Mucosa of rectum (tissue), 2 donors: ENCODE data around the gene TARP.
"Not testable (repeated sequence)": the region's sequence is repeated elsewhere in the genome, so short reads cannot be mapped to it uniquely, and the experiment has no call there.

Experiments used
- H3K27ac ChIP-seq, 2 donors: one replicate each; pipeline ENCODE4 v1.7.0; 2013; ENCODE audit warnings: inconsistent platforms in 2 of 2, low read depth in 2 of 2, low read length in 2 of 2
- H3K27me3 ChIP-seq, 2 donors: one replicate each; pipeline ENCODE4 v1.7.0; 2013; ENCODE audit warnings: low read length in 2 of 2; ENCODE audit not compliant: control insufficient read depth in 2 of 2, insufficient read depth in 2 of 2
- H3K36me3 ChIP-seq, 2 donors: one replicate each; pipeline ENCODE4 v1.7.0; 2013; ENCODE audit warnings: low read length in 2 of 2; ENCODE audit not compliant: control insufficient read depth in 2 of 2, insufficient read depth in 2 of 2
- H3K4me1 ChIP-seq, 2 donors: one replicate each; pipeline ENCODE4 v1.7.0; 2013; ENCODE audit warnings: low read length in 2 of 2, mild to moderate bottlenecking in 1 of 2; ENCODE audit not compliant: control insufficient read depth in 2 of 2, insufficient read depth in 2 of 2
- H3K4me3 ChIP-seq, 2 donors: one replicate each; pipeline ENCODE4 v1.7.0; 2013; ENCODE audit warnings: low read length in 2 of 2
- H3K9ac ChIP-seq, 2 donors: one replicate each; pipeline ENCODE4 v1.7.0; 2013; ENCODE audit warnings: low read length in 2 of 2, low read depth in 1 of 2, mild to moderate bottlenecking in 1 of 2
- H3K9me3 ChIP-seq, 2 donors: one replicate each; pipeline ENCODE4 v1.7.0; 2013; ENCODE audit warnings: low read length in 2 of 2; ENCODE audit not compliant: control insufficient read depth in 2 of 2
- donor health status: healthy.
- donor health status: Normal muscosa, but diverticular disease.

The TARP gene

DNA sequence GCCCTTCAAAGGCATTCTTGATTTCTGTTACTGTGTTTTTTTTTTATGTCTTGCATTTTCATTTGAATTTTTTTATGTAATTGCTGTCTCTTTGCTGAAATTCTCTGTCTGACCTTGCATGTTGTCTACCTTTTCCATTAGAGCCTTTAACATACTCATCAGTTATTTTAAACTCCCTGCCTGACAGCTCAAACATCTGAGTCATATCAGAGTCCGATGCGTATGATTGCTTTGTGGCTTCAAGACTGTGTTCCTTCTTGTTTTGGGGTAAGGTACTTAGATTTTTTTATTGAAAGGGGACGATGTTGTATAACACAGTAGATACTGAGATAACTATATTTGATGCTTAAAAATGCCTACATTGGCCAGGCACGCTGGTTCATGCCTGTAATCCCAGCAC is 9.7 kb upstream of the TARP start:
- H3K4me1 ChIP-seq, result no peaks in the 10 kb centered on the region
- H3K27me3 ChIP-seq, result no peaks in the 10 kb centered on the region
- H3K9ac ChIP-seq, result no peak overlapping the region
- H3K9me3 ChIP-seq, result no peaks in the 10 kb centered on the region
- no peaks in the 10 kb centered on the region for H3K36me3 ChIP-seq
- no peak overlapping the region for H3K27ac ChIP-seq
- H3K4me3 ChIP-seq, result no peak overlapping the region

DNA sequence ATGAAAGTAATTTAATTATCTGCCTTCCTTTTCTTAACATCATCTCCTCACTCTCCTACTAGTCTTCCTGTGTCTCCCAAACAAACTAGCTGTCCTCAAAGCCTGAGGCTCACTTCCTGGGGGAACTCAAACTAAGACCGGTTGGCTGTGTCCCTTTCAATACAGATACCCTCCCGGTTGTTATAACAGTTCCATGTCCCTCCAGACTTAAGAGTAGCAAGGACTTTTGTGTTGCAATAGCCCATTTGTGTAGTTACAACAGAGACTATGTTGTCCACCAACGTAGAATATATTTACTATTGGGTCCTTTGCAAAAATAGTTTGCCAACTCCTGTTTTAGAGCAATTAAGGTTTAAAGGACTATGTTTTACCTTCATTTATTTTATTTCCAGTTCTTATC is 8.6 kb upstream of the TARP start:
- H3K36me3 ChIP-seq, result no peaks in the 10 kb centered on the region
- no peak overlapping the region for H3K27ac ChIP-seq
- no peaks in the 10 kb centered on the region for H3K27me3 ChIP-seq
- no peaks in the 10 kb centered on the region for H3K4me1 ChIP-seq
- no peaks in the 10 kb centered on the region for H3K9me3 ChIP-seq
- no peak overlapping the region for H3K4me3 ChIP-seq
- H3K9ac ChIP-seq, result no peak overlapping the region

DNA sequence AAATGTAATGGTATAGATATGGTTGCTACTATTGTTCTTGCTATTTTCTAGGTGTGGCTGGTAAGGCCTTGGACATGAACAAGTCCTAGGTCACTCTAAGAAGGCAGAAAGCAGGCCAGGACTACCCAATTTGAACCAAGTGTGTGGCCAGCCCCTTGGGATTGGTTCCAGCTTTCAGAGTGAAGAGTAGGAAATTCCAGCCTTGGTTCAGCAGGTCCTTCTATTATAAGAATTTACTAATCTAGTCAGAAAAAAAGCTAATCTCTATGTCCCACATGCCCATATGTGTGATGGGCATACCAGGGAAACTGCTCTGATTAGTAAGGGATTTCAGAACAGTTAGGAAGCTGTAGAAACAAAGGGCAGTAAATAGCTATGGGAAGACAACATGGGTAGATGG is 7.8 kb upstream of the TARP start:
- no peaks in the 10 kb centered on the region for H3K4me1 ChIP-seq
- no peaks in the 10 kb centered on the region for H3K27me3 ChIP-seq
- H3K4me3 ChIP-seq, result no peak overlapping the region
- H3K9me3 ChIP-seq, result no peaks in the 10 kb centered on the region
- no peaks in the 10 kb centered on the region for H3K36me3 ChIP-seq
- no peak overlapping the region for H3K27ac ChIP-seq
- H3K9ac ChIP-seq, result no peak overlapping the region

DNA sequence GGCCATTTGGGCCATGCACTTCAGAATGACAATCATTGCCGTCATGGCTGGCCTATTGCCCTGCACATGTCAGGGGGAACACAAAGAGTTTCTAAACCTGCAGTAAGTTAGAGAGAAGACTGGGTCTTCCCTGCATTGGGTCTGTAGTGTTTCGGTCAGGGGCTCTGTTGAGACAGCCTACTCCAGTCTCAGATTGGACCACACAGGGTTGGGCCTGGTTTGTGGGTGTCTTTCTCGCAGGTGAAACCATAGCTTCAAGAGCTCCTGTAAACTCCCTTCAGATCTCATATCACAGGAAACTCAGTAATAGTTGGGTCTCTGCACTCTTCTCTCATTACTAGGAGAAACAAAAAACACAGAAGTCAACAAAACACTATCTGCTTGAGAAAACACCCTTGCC is 7.3 kb upstream of the TARP start:
- H3K4me3 ChIP-seq, result no peak overlapping the region
- H3K9ac ChIP-seq, result no peak overlapping the region
- no peaks in the 10 kb centered on the region for H3K36me3 ChIP-seq
- H3K9me3 ChIP-seq, result no peaks in the 10 kb centered on the region
- no peak overlapping the region for H3K27ac ChIP-seq
- no peaks in the 10 kb centered on the region for H3K4me1 ChIP-seq
- H3K27me3 ChIP-seq, result no peaks in the 10 kb centered on the region

DNA sequence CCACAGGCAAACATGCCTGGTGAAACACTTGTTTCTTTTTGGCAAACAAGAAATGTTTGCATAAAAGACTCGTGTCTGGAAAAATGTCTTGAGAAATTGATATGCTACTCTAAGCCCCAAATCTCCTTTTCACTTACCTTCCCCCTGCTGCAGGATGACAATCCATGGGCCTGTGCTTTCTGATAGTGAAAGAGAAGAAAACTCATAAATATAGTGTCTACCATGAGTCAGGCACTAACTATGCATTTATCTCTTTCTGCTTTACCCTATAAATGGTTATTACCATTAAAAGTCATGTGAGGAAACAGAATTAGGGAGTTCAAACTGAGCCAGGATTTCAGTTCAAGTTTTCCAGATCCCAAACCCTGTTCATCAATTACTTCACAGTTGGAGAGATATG is 6.6 kb upstream of the TARP start:
- Histone ChIP-seq H3K36me3 (no peaks in the 10 kb centered on the region), H3K4me3 (no peak overlapping the region), H3K9ac (no peak overlapping the region), H3K27ac (no peak overlapping the region), H3K4me1 (no peaks in the 10 kb centered on the region), H3K27me3 (no peaks in the 10 kb centered on the region), H3K9me3 (no peaks in the 10 kb centered on the region)

DNA sequence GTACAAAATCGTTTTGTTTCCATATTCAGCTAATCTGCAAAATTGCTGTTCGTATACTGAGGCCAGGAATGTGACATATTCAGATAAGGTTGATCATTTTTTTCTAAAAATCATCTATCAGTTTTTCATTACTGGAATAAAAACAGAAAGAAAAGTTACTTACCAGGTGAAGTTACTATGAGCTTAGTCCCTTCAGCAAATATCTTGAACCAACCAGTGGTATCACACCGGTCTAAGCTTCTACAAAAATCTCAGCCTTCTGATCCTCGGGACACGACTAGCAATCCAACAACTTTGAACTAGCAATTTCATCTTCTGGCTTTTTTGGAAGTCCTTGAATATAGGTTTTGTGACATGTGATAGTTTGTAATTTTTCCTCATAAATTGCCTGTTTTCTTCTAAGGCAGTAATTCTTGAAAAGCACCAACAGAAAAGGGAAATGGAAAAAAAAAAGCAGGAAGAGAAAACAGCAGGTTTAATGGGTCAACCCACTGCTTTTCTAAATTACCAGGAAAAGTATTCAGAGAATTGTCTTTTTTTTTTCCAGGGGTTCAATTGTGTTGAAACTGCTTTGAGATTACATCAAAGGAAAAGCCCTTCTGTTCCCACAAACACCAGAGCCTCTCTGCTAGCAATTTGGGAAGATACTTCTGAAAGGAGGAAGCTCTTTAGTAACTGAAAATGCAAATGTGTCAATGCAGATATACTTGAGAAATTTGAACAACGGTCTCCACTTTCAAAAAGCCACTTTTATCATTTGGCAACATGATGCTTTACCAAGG is 2.9 kb upstream of the TARP start:
- H3K36me3 ChIP-seq, result no peaks in the 10 kb centered on the region
- no peak overlapping the region for H3K27ac ChIP-seq
- no peaks in the 10 kb centered on the region for H3K9me3 ChIP-seq
- H3K4me3 ChIP-seq, result no peak overlapping the region
- H3K27me3 ChIP-seq, result no peaks in the 10 kb centered on the region
- H3K9ac ChIP-seq, result no peak overlapping the region
- no peaks in the 10 kb centered on the region for H3K4me1 ChIP-seq

DNA sequence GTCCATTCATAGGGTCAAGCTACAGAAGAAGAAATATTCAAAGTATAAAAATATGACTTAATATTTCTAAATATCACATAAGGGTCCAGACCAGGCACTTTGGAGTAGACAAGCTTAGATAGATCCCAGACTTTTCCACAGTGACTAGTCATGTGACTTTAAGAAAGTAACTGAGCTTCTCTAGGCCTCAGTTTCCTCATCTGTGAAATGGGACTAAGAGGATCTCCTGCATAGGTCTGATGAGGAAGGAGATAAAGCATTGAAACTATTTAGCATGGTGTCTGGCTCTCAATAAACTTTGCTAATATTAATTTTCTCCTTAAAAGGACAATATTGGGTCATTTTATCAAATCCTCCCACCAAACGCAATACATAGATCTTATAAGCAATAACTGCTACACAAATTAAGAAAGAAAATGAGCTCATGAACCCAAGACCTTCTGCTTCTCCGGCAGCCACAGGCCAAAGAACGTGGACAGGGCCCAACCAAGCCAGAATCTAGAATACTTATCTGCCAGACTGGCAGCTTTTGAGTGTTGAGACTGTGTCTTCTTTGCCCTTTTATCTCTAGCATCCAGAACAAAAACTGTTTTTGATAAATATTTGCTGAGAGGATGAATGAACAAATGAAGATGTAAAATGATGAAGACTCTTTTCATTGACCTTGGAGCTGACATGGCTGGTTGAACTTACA is 1.6 kb upstream of the TARP start:
- H3K36me3 ChIP-seq, result no peaks in the 10 kb centered on the region
- no peaks in the 10 kb centered on the region for H3K4me1 ChIP-seq
- no peak overlapping the region for H3K27ac ChIP-seq
- no peaks in the 10 kb centered on the region for H3K9me3 ChIP-seq
- no peak overlapping the region for H3K4me3 ChIP-seq
- H3K9ac ChIP-seq, result no peak overlapping the region
- no peaks in the 10 kb centered on the region for H3K27me3 ChIP-seq

DNA sequence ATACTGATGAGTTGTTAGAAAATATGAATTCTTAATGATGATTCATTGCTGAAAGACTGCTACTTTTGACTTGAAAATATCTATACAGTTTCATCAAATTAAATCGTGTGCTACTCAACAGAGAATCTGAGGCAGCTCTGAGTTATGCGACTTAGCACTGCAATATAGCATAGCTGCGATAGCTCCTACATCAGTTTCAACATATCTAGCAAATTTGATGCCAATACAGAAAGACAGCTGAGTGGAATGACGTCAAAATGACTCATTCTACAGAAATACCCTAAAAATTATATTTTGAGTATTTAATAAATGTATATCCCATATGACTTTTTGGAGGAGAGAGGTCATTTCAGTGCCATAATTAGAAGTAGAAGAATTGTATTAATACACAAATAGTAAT is 1.1 kb upstream of the TARP start:
- Histone ChIP-seq H3K36me3 (no peaks in the 10 kb centered on the region), H3K27ac (no peak overlapping the region), H3K4me1 (no peaks in the 10 kb centered on the region), H3K9ac (no peak overlapping the region), H3K9me3 (no peaks in the 10 kb centered on the region), H3K27me3 (no peaks in the 10 kb centered on the region), H3K4me3 (no peak overlapping the region)

DNA sequence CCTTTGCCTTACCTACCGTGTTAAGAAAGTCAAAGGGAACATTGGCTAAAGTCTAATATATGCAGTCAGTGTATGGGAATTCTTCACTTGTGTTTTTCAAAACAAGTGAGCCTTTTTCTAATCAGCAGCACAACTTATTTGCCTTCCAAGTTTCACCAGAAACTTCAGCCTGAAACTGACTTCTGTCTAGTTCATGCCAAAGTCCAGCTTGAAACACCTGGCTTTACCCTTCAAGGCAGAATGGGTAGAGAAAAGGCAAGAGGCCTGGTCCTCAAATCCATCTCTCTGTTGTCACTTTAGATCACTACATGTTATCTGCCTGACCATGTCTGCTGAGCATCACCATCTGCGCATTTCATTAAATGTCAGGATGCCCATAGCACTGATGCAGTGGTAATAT is 3.0 kb downstream of the TARP start:
- not testable (repeated sequence) for H3K27ac ChIP-seq, H3K27me3 ChIP-seq, H3K9ac ChIP-seq, H3K4me1 ChIP-seq, H3K36me3 ChIP-seq, H3K9me3 ChIP-seq, H3K4me3 ChIP-seq

DNA sequence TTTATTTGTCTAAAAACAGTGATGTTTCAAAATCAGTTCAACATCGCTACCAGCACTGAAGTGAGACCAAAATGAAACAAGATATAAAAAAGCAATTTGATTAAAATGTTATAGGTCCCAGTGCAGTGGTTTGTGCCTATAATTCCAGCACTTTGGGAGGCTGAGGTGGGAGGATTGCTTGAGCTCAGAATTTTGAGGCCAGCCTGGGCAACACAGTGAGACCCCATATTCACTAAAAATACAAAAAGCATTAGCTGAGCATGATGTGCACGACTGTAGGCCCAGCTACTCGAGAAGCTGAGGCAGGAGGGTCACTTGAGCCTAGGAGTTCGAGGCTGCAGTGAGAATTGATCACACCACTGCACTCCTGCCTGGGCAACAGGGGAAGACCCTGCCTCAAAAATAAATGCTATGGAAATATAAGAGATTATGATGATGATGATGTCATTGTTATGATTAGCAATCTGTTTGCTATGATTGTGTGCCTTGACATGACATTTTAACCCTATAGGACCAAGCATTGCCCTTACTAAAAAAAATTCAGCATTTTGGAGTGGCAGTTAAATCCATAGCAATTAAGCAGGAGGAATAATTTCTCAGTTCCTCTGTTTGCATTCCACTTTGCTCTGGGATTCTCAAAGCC is 3.6 kb downstream of the TARP start:
- H3K9me3 ChIP-seq, H3K36me3 ChIP-seq, H3K4me1 ChIP-seq, H3K27ac ChIP-seq, H3K27me3 ChIP-seq, H3K9ac ChIP-seq, H3K4me3 ChIP-seq: not testable (repeated sequence)
